RWPE2 (cell line): ENCODE measurements around the gene OR56A3.

Experiments
- ATAC-seq: fragments of 200-7000 bp; cut with Tn5 transposase; 3 replicates; pipeline ENCODE4 v1.9.1; 2021; ENCODE audit warnings: low read depth
- DNase-seq: peaks from one replicate; pipeline ENCODE4 v3.0.0-alpha.2; 2020; ENCODE audit warnings: low spot score
- H3K27ac ChIP-seq: fragments of 450-650 bp; 2 replicates; pipeline ENCODE4 v1.5.1; 2017; ENCODE audit warnings: mild to moderate bottlenecking; ENCODE audit not compliant: poor library complexity, severe bottlenecking
- H3K27me3 ChIP-seq: fragments of 250-450 bp; sonication (Bioruptor Pico); 2 replicates; pipeline ENCODE4 v1.5.1; 2021; ENCODE audit warnings: mild to moderate bottlenecking, moderate library complexity; ENCODE audit not compliant: insufficient read depth, poor library complexity, severe bottlenecking
- H3K36me3 ChIP-seq: fragments of 250-450 bp; sonication (Bioruptor Pico); 2 replicates; pipeline ENCODE4 v1.5.1; 2020; ENCODE audit warnings: low read depth, mild to moderate bottlenecking, moderate library complexity
- H3K4me1 ChIP-seq: fragments of 250-450 bp; sonication (Bioruptor Pico); 2 replicates; pipeline ENCODE4 v1.5.1; 2021; ENCODE audit warnings: mild to moderate bottlenecking, moderate library complexity; ENCODE audit not compliant: insufficient read depth, poor library complexity, severe bottlenecking
- H3K4me3 ChIP-seq: fragments of 250-450 bp; sonication (Bioruptor Pico); 2 replicates; pipeline ENCODE4 v1.5.1; 2021; ENCODE audit warnings: mild to moderate bottlenecking, moderate library complexity; ENCODE audit not compliant: severe bottlenecking
- H3K9me3 ChIP-seq: fragments of 250-450 bp; sonication (Bioruptor Pico); 2 replicates; pipeline ENCODE4 v1.5.1; 2021; ENCODE audit warnings: mild to moderate bottlenecking, moderate library complexity; ENCODE audit not compliant: severe bottlenecking
- CTCF ChIP-seq: fragments of 450-650 bp; IDR thresholded peaks from one replicate; pipeline ENCODE4 v1.5.1; 2017; ENCODE audit warnings: mild to moderate bottlenecking, moderate library complexity; ENCODE audit not compliant: poor library complexity, severe bottlenecking

OR56A3 gene

DNA sequence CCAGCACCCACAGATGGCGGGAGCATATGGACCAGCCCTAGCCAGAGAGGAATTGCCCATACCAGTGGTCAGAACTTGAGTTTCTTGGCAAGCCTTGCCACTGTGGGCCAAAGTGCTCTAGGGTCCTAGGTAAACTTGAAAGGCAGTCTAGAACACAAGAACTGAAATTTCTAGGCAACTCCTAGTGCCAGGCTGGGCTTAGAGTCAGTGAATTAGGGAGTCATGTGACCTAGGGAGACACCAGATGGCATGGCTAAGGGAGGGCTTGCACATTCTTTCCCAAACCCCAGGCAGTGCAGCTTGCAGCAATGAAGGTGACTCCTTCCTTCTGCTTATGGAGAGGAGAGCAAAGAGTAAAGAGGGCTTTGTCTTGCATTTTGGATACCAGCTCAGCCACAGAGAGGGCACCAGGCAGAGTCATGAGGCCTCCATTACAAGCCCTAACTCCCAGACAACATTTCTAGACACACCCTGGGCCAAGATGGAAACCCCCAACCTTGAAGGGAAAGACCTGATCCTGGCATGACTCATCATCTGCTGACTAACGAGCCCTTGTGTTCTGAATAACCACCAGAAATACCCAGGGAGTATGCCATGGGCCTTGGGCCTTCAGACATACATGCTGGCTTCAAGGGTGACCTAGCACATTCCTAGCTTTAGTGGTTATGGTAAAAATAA, 19.2 kb upstream of the OR56A3 start:
- no peak overlapping the region for H3K4me3 ChIP-seq
- no peaks in the 10 kb centered on the region for H3K36me3 ChIP-seq
- DNase-seq (no peak), ATAC-seq (peak; percentile 56; the same call in 2 of the 3 replicates)
- TF ChIP-seq CTCF = no peak
- no peaks in the 10 kb centered on the region for H3K4me1 ChIP-seq
- H3K27me3 ChIP-seq = no peaks in the 10 kb centered on the region
- H3K9me3 ChIP-seq = no peaks in the 10 kb centered on the region
- H3K27ac ChIP-seq = no peak overlapping the region

DNA sequence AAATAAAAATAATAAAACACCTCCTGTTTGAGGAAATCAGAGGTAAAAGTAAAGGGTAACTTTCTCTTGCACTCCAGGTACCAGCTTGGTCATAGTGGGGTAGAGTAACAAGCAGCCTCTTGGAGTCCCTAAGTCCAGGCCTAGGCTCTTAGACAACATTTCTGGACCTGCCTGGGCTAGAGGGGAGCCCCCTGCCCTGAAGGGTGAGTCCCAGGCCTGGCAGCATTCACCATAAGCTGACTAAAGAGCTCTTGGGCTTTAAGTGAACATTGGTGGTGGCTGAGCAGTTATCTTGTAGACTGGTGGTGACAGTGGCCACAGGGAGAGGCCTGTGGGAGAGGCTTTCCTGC, 18.6 kb upstream of the OR56A3 start:
- H3K27me3 ChIP-seq = no peaks in the 10 kb centered on the region
- no peaks in the 10 kb centered on the region for H3K36me3 ChIP-seq
- H3K9me3 ChIP-seq = no peaks in the 10 kb centered on the region
- H3K4me3 ChIP-seq = no peak overlapping the region
- no peaks in the 10 kb centered on the region for H3K4me1 ChIP-seq
- DNase-seq (no peak), ATAC-seq (no peak)
- no peak for TF ChIP-seq CTCF
- H3K27ac ChIP-seq = no peak overlapping the region

GRCh38 chr11:5923794-5924193, 18.3 kb upstream of the OR56A3 start:
- no peak for ATAC-seq
- no peak for TF ChIP-seq CTCF
- DNase-seq = no peak

DNA sequence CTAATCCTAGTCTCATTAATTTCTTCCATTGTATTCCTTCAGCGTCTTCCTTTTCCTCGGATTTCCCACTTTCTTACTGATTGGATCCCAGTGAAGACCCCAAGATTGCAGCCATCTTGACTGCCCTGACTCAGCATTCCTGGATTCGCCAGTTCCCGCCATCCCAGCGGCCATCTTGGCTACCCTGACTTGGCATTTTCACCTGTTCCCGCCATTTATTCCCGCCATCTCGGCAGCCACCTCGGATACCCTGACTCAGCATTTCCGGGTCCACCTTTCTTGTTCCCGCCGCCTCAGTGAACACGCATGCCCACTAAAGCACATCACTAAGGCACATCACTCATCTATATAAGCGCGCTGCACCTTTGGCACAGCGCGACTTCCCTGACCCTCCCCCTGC, 13.8 kb upstream of the OR56A3 start:
- ATAC-seq = no peak

More at GRCh38 chr11:5923794-5924193, 18.3 kb upstream of the OR56A3 start:
- H3K4me3 ChIP-seq = no peak overlapping the region
- no peaks in the 10 kb centered on the region for H3K27me3 ChIP-seq
- H3K9me3 ChIP-seq = no peaks in the 10 kb centered on the region
- H3K27ac ChIP-seq = no peak overlapping the region
- no peaks in the 10 kb centered on the region for H3K36me3 ChIP-seq
- no peaks in the 10 kb centered on the region for H3K4me1 ChIP-seq

More for the DNA sequence above, 13.8 kb upstream of the OR56A3 start:
- Histone ChIP-seq H3K27me3 (no peaks in the 10 kb centered on the region), H3K4me3 (no peak overlapping the region), H3K36me3 (no peaks in the 10 kb centered on the region), H3K9me3 (no peaks in the 10 kb centered on the region), H3K4me1 (no peaks in the 10 kb centered on the region), H3K27ac (no peak overlapping the region)
- DNase-seq = no peak
- TF ChIP-seq CTCF = no peak
